Psoas muscle (tissue), 8 donors: ENCODE results near the gene PCNX4. TPM values are rescaled to one million over a fixed set of nuclear protein-coding genes. Genes with fewer than 3 reads are reported as not detected.

Experiments
- ATAC-seq, 4 donors: fragments of 200-7000 bp; cut with Tn5 transposase; one replicate each; pipeline ENCODE4 v1.9.1; 2020; ENCODE audit warnings: moderate library complexity in 3 of 4, mild to moderate bottlenecking in 2 of 4
- DNase-seq, 2 donors: peaks; one replicate each; pipeline ENCODE4 v3.0.0-alpha.2; 2020
- H3K27ac ChIP-seq: fragments of 200-600 bp; one replicate; pipeline ENCODE4 v1.8.0; 2022
- H3K27me3 ChIP-seq, 3 donors: fragments of 200-600 bp in 1 of 3; one replicate each; pipeline versions ENCODE4 v1.6.1 to v1.8.0; 2013 to 2022; ENCODE audit warnings: low read length in 2 of 3, mild to moderate bottlenecking in 2 of 3, moderate library complexity in 1 of 3; ENCODE audit not compliant: insufficient read depth in 3 of 3
- H3K36me3 ChIP-seq, 2 donors: fragments of 200-600 bp in 1 of 2; one replicate each; pipeline versions ENCODE4 v1.6.1 to v1.8.0; 2013 to 2022; ENCODE audit warnings: low read depth in 1 of 2, mild to moderate bottlenecking in 1 of 2, moderate library complexity in 1 of 2; ENCODE audit not compliant: insufficient read depth in 1 of 2
- H3K4me1 ChIP-seq: fragments of 200-600 bp; one replicate; pipeline ENCODE4 v1.8.0; 2022
- H3K4me3 ChIP-seq: fragments of 200-600 bp; one replicate; pipeline ENCODE4 v1.8.0; 2022; ENCODE audit warnings: mild to moderate bottlenecking
- H3K9me3 ChIP-seq: fragments of 200-600 bp; one replicate; pipeline ENCODE4 v1.8.0; 2022
- WGBS, 3 donors: extraction: QIAGEN DNeasy Blood & Tissue Kit; methylation state at CpG; one replicate each; pipeline versions ENCODE4 v1.1.6 to v1.1.7; 2013; 5-methylcytosine and 5-hydroxymethylcytosine counted together
- intact Hi-C, 2 donors: fragments of 100-400 bp; cut with DNase I; formaldehyde crosslinking; loops; one replicate each; pipeline versions ENCODE4 v1.11.0 to v1.14.2; 2022
- polyA plus RNA-seq, 3 donors: library from polyadenylated mRNA; stranded (reverse); fragments of 200-250 nt; gene quantifications; one replicate each; pipeline ENCODE4 v1.2.3, GENCODE V29; 2013
- total RNA-seq, 4 donors: library from RNA; stranded (reverse); fragmentation: NEBNext Ultra II Directional in 2 of 4; extraction: Animal tissue kit (Norgen Biotek cat#: 25700) in 2 of 4; gene quantifications; one replicate each; pipeline versions ENCODE4 v1.2.1 to v1.2.4, GENCODE V29; 2021 to 2023
- TF ChIP-seq, protein P1 (sequence below): fragments of 200-600 bp; IDR thresholded peaks from one replicate; pipeline ENCODE4 v1.8.0; 2022; ENCODE audit warnings: antibody characterized with exemption
- donor health status: healthy with polysubstance abuse.
- donor health status: DM: no; HTN: no; CAD: no; lungs with moderate emphysema.
- donor health status: Bipolar disorder and iron deficiency.
- donor health status: healthy.
- donor health status: DM: yes; HTN: yes; CAD: no.
- donor health status: DM: no; HTN: no; CAD: no.
- donor health status: DM: no; HTN: no; CAD: no.
- donor health status: DM: yes; HTN: yes; CAD: no.

PCNX4 gene
- total and polyA plus RNA-seq, 7 donors = 13.0 to 41.4 (median 24.4) TPM

GRCh38 chr14:60175255-60175902 is 83.7 kb downstream of the PCNX4 start:
- Histone ChIP-seq H3K4me1 (peaks cover 40% of the 10 kb centered on the region), H3K36me3 (no peaks in the 10 kb centered on the region), H3K9me3 (no peaks in the 10 kb centered on the region), H3K4me3 (peak overlapping the region; percentile 35), H3K27ac (peak overlapping the region; percentile 91), H3K27me3 (no peaks in the 10 kb centered on the region)
- peak in 1 of 2 donors; percentile 14 for DNase-seq
- peak; percentile 83 to 89 (median 88) for ATAC-seq
- WGBS, 3 donors = 56 to 87% (median 77%) methylated on average over 2 of the region's 2 CpGs
- intact Hi-C loops = no loop called here
- TF ChIP-seq, protein P1, sequence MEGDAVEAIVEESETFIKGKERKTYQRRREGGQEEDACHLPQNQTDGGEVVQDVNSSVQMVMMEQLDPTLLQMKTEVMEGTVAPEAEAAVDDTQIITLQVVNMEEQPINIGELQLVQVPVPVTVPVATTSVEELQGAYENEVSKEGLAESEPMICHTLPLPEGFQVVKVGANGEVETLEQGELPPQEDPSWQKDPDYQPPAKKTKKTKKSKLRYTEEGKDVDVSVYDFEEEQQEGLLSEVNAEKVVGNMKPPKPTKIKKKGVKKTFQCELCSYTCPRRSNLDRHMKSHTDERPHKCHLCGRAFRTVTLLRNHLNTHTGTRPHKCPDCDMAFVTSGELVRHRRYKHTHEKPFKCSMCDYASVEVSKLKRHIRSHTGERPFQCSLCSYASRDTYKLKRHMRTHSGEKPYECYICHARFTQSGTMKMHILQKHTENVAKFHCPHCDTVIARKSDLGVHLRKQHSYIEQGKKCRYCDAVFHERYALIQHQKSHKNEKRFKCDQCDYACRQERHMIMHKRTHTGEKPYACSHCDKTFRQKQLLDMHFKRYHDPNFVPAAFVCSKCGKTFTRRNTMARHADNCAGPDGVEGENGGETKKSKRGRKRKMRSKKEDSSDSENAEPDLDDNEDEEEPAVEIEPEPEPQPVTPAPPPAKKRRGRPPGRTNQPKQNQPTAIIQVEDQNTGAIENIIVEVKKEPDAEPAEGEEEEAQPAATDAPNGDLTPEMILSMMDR = no peak

DNA sequence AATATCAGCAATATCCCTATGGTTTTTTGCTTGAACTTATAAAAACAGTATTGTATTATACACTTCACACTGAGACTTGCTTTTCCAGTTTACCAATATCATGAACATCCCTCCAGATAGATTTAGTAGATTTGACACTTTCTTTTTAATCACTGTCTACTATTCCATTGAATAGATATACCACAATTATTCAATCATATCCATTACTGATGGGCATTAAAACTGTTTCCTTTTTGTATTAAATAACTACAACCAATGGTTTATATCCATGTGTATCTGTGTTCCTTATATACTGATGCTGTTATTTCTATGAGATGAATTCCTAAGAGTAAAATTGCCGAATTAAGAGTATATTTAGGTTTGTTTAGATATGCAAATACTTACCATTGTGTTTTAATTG is 86.4 kb downstream of the PCNX4 start:
- Histone ChIP-seq H3K9me3 (no peaks in the 10 kb centered on the region), H3K27ac (peak overlapping the region; percentile 87), H3K4me1 (peaks cover 56% of the 10 kb centered on the region), H3K27me3 (no peaks in the 10 kb centered on the region), H3K36me3 (no peaks in the 10 kb centered on the region), H3K4me3 (no peak overlapping the region)
- ATAC-seq = no peak
- intact Hi-C loops = no loop called here
- 94 to 98% (median 97%) methylated on average over 1 of the region's 1 CpG for WGBS, 3 donors
- TF ChIP-seq, protein P1 = no peak
- DNase-seq = no peak

- peaks cover 63% of the 10 kb centered on the region for H3K4me1 ChIP-seq
- H3K4me3 ChIP-seq = peak overlapping the region; percentile 7
- intact Hi-C loops = no loop called here
- TF ChIP-seq, protein P1 = no peak
- peak overlapping the region; percentile 87 for H3K27ac ChIP-seq
- WGBS, 3 donors = 95 to 96% (median 96%) methylated on average over 1 of the region's 1 CpG
- no peaks in the 10 kb centered on the region for H3K36me3 ChIP-seq
- no peaks in the 10 kb centered on the region for H3K9me3 ChIP-seq
- ATAC-seq (no peak), DNase-seq (no peak)
- H3K27me3 ChIP-seq = no peaks in the 10 kb centered on the region
These were observed 87.1 kb downstream of the PCNX4 start for GRCh38 chr14:60178820-60179219.

GRCh38 chr14:60179431-60179869 is 87.7 kb downstream of the PCNX4 start:
- intact Hi-C loops = no loop called here
- peak; percentile 33 to 67 for DNase-seq
- peak; percentile 76 to 79 (median 78) for ATAC-seq
- Histone ChIP-seq H3K9me3 (no peaks in the 10 kb centered on the region), H3K4me3 (peak overlapping the region; percentile 21), H3K36me3 (no peaks in the 10 kb centered on the region), H3K4me1 (peaks cover 64% of the 10 kb centered on the region), H3K27ac (peak overlapping the region; percentile 87), H3K27me3 (no peaks in the 10 kb centered on the region)
- 21 to 36% (median 26%) methylated on average over 3 of the region's 3 CpGs for WGBS, 3 donors
- TF ChIP-seq, protein P1 = no peak
